ENCODE measurements around the gene CSNK1G1.

- TF ChIP-seq CTCF (conservative IDR thresholded peaks at IDR 0.05): no peak
- no peak for TF ChIP-seq EZH2 (IDR thresholded peaks at IDR 0.05; ENCODE audit: low read depth)
These were observed 211.8 kb downstream of the CSNK1G1 start for GRCh38 chr15:64144192-64144564.
